K562 (cell line): ENCODE measurements around the gene TNNT1. TPM values are rescaled to one million over a fixed set of nuclear protein-coding genes. Genes with fewer than 3 reads are reported as not detected.

Experiments used
- CHAMP1 ChIP-seq: fragments of 450-650 bp; IDR thresholded peaks from 2 replicates; pipeline ENCODE4 v1.6.1; 2016; ENCODE audit warnings: mild to moderate bottlenecking
- CSDE1 ChIP-seq, 2 experiments: fragments of 450-650 bp; IDR thresholded peaks; 2 replicates each; pipeline ENCODE4 v1.6.1; 2016; ENCODE audit warnings: mild to moderate bottlenecking in 1 of 2
- FOS ChIP-seq: IDR thresholded peaks from 3 replicates; pipeline ENCODE4 v1.6.1; 2011; ENCODE audit not compliant: insufficient read length; ENCODE audit errors: extremely low read depth
- KDM5B ChIP-seq: fragments of 200-600 bp; sonication (generic); IDR thresholded peaks from 2 replicates; pipeline ENCODE4 v1.6.1; 2012; ENCODE audit warnings: low read depth, mild to moderate bottlenecking, moderate library complexity, low read length, control low read depth, inconsistent platforms; ENCODE audit not compliant: insufficient replicate concordance
- PHB2 ChIP-seq: fragments of 450-650 bp; IDR thresholded peaks from 2 replicates; pipeline ENCODE4 v1.6.1; 2017; ENCODE audit warnings: low read depth
- RBM34 ChIP-seq: fragments of 200-400 bp; formaldehyde crosslinking; IDR thresholded peaks from 2 replicates; pipeline ENCODE4 v1.6.1; 2018; ENCODE audit warnings: low read length, borderline replicate concordance; ENCODE audit not compliant: insufficient read depth
- SRSF7 ChIP-seq: fragments of 200-400 bp; formaldehyde crosslinking; optimal IDR thresholded peaks from 2 replicates; pipeline ENCODE3; 2017; ENCODE audit warnings: mild to moderate bottlenecking, low read depth, low read length
- THAP7 ChIP-seq: fragments of 250-450 bp; sonication (Bioruptor Pico); IDR thresholded peaks from 2 replicates; pipeline ENCODE4 v1.5.0; 2021
- THRAP3 ChIP-seq: fragments of 450-650 bp; IDR thresholded peaks from 2 replicates; pipeline ENCODE4 v1.6.1; 2016; ENCODE audit warnings: mild to moderate bottlenecking, inconsistent platforms, borderline replicate concordance
- ZHX1 ChIP-seq: fragments of 150-350 bp; conservative IDR thresholded peaks from 2 replicates; pipeline ENCODE4 v1.6.1; 2014; ENCODE audit warnings: low read length
- ZNF143 ChIP-seq: sonication (generic); formaldehyde crosslinking; IDR thresholded peaks from 2 replicates; pipeline ENCODE4 v1.9.0; 2022; ENCODE audit warnings: mild to moderate bottlenecking, missing genetic modification reagents
- ZNF165 ChIP-seq: fragments of 250-450 bp; sonication (Bioruptor Pico); IDR thresholded peaks from 2 replicates; pipeline ENCODE4 v1.4.0; 2020; ENCODE audit warnings: borderline replicate concordance
- ZNF316 ChIP-seq: fragments of 450-650 bp; IDR thresholded peaks from 2 replicates; pipeline ENCODE4 v1.6.1; 2016
- ZNF589 ChIP-seq: fragments of 200-800 bp; sonication (Bioruptor generic); IDR thresholded peaks from 2 replicates; pipeline ENCODE4 v1.6.1; 2016; ENCODE audit warnings: low read depth, missing genetic modification characterization, missing compliant biosample characterization
- polyA plus RNA-seq, 8 experiments: library from polyadenylated mRNA; depleted of rRNA in 4 of 8; stranded (reverse) in 5 of 8; unstranded in 3 of 8; fragments of >200 nt; fragmentation: Nextera tagmentation in 2 of 8; fragmentation: Illumina TruSeq in 1 of 8; extraction: Ambion mirVana in 2 of 8; extraction: Trizol in 1 of 8; gene quantifications; 2 replicates each; pipeline versions ENCODE4 v1.2.1 to v1.2.3, GENCODE V29; 2011 to 2014; ENCODE audit warnings: inconsistent platforms in 1 of 8, missing spikeins in 1 of 8
- total RNA-seq, 7 experiments: library from RNA; depleted of rRNA in 6 of 7; stranded (reverse); fragments of >200 nt in 6 of 7; fragmentation: Illumina TruSeq in 2 of 7; extraction: Trizol in 2 of 7; gene quantifications; 2 replicates each; pipeline versions ENCODE4 v1.2.1 to v1.2.3, GENCODE V29; 2011 to 2021; ENCODE audit warnings: low replicate concordance in 1 of 7
- TF ChIP-seq, protein P1 (sequence below): fragments of 450-650 bp; formaldehyde crosslinking; IDR thresholded peaks from 2 replicates; pipeline ENCODE4 v1.4.0; 2020; ENCODE audit warnings: mild to moderate bottlenecking, moderate library complexity
- TF ChIP-seq, protein P2 (sequence below): fragments of 450-650 bp; conservative IDR thresholded peaks from 2 replicates; pipeline ENCODE4 v1.6.1; 2016; ENCODE audit warnings: missing genetic modification characterization, low read depth, mild to moderate bottlenecking, missing compliant biosample characterization, moderate library complexity
- TF ChIP-seq, protein P3 (sequence below): fragments of 250-450 bp; sonication (Bioruptor Pico); IDR thresholded peaks from 2 replicates; pipeline ENCODE4 v1.8.0; 2022; ENCODE audit warnings: inconsistent platforms

TNNT1 gene
- total and polyA plus RNA-seq, 9 of the 15 experiments (the other 6 are each of a cell fraction or from before 2014, with no cell fraction given): 31.8 to 390 (median 227) TPM

- TF ChIP-seq, protein P1, sequence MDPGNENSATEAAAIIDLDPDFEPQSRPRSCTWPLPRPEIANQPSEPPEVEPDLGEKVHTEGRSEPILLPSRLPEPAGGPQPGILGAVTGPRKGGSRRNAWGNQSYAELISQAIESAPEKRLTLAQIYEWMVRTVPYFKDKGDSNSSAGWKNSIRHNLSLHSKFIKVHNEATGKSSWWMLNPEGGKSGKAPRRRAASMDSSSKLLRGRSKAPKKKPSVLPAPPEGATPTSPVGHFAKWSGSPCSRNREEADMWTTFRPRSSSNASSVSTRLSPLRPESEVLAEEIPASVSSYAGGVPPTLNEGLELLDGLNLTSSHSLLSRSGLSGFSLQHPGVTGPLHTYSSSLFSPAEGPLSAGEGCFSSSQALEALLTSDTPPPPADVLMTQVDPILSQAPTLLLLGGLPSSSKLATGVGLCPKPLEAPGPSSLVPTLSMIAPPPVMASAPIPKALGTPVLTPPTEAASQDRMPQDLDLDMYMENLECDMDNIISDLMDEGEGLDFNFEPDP (CRISPR knock-in tag): no peak
- TF ChIP-seq ZNF316: no peak
- TF ChIP-seq ZHX1: no peak
- no peak for TF ChIP-seq CHAMP1
- no peak for TF ChIP-seq SRSF7
- 0 out of 2 replicates have a peak, but pooled peaks have one; percentile 36 for TF ChIP-seq ZNF589 (CRISPR knock-in tag)
- no peak for TF ChIP-seq CSDE1 (IDR thresholded peaks at IDR 0.05)
- TF ChIP-seq THAP7 (CRISPR knock-in tag): no peak
- TF ChIP-seq, protein P2, sequence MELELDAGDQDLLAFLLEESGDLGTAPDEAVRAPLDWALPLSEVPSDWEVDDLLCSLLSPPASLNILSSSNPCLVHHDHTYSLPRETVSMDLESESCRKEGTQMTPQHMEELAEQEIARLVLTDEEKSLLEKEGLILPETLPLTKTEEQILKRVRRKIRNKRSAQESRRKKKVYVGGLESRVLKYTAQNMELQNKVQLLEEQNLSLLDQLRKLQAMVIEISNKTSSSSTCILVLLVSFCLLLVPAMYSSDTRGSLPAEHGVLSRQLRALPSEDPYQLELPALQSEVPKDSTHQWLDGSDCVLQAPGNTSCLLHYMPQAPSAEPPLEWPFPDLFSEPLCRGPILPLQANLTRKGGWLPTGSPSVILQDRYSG: 0 out of 2 replicates have a peak, but pooled peaks have one; percentile 26
- no peak for TF ChIP-seq RBM34
- no peak for TF ChIP-seq FOS
- peak; percentile 78 for TF ChIP-seq KDM5B
- TF ChIP-seq, protein P3, sequence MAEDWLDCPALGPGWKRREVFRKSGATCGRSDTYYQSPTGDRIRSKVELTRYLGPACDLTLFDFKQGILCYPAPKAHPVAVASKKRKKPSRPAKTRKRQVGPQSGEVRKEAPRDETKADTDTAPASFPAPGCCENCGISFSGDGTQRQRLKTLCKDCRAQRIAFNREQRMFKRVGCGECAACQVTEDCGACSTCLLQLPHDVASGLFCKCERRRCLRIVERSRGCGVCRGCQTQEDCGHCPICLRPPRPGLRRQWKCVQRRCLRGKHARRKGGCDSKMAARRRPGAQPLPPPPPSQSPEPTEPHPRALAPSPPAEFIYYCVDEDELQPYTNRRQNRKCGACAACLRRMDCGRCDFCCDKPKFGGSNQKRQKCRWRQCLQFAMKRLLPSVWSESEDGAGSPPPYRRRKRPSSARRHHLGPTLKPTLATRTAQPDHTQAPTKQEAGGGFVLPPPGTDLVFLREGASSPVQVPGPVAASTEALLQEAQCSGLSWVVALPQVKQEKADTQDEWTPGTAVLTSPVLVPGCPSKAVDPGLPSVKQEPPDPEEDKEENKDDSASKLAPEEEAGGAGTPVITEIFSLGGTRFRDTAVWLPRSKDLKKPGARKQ (CRISPR knock-in tag): no peak
- peak; percentile 53; the same call in 1 of the 2 replicates for TF ChIP-seq ZNF143 (CRISPR knock-in tag)
- TF ChIP-seq ZNF165 (CRISPR knock-in tag): no peak
- peak; percentile 43; the same call in 1 of the 2 replicates for TF ChIP-seq PHB2
- TF ChIP-seq THRAP3: no peak
These were observed 26.3 kb upstream of the TNNT1 start (continued) for GRCh38 chr19:55175117-55175867.
